T47D (cell line): ENCODE measurements around the gene MYO1H.

Source experiments
- DNase-seq, 2 experiments: peaks; one replicate each; pipeline versions ENCODE4 v3.0.0 to v3.0.0-alpha.2; 2011 to 2012; ENCODE audit warnings: low read depth in 1 of 2, low spot score in 1 of 2
- JUND ChIP-seq: IDR thresholded peaks from 2 replicates; pipeline ENCODE4 v1.6.1; 2012; ENCODE audit warnings: low read depth
- in situ Hi-C: cut with HindIII; loops from 2 replicates; pipeline ENCODE4 v1.10.0; 2016; ENCODE audit warnings: low sequenced_read_pairs, low pct_unique_long_range_greater_than_20kb

MYO1H gene

DNA sequence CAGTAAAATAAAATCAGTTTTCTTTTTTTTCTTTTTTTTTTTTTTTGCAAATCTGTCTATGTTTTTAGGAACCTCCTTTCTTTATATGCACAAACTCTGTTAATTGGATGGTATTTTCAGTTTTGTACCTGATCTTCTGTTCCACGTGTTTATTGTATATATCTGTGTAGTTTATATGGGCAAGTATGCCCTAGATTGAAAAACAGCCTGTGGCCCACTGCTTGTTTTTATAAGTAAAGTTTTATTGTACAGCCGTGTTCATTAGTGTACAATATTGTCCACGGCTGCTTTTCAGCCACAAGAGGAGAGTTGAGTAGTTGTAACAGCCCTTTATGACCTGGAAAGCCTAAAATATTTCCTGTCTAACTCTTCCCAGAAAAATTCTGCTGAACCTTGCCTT lies 18.7 kb upstream of the MYO1H start:
- no peak for TF ChIP-seq JUND
- no peak for DNase-seq
- in situ Hi-C loops: no loop called here

DNA sequence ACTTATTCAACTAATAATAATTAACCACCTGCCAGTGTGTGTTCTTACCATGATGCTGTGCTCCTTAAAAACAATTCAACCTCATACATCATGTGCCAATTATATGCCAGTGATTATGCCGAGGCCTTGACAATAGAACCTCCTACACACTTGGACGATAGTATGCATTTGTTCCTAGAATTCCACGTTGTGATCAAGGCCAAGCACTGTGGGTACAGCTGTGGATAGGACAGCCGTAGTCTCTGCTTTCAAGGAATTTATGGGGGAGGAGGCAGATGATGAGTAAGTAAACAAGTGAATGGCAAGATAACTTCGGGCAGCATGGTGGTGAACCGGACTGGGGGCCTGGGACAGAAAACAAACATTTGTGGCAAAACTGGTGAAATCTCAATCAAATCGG lies 18.0 kb upstream of the MYO1H start:
- no peak for DNase-seq
- in situ Hi-C loops: no loop called here
- no peak for TF ChIP-seq JUND

DNA sequence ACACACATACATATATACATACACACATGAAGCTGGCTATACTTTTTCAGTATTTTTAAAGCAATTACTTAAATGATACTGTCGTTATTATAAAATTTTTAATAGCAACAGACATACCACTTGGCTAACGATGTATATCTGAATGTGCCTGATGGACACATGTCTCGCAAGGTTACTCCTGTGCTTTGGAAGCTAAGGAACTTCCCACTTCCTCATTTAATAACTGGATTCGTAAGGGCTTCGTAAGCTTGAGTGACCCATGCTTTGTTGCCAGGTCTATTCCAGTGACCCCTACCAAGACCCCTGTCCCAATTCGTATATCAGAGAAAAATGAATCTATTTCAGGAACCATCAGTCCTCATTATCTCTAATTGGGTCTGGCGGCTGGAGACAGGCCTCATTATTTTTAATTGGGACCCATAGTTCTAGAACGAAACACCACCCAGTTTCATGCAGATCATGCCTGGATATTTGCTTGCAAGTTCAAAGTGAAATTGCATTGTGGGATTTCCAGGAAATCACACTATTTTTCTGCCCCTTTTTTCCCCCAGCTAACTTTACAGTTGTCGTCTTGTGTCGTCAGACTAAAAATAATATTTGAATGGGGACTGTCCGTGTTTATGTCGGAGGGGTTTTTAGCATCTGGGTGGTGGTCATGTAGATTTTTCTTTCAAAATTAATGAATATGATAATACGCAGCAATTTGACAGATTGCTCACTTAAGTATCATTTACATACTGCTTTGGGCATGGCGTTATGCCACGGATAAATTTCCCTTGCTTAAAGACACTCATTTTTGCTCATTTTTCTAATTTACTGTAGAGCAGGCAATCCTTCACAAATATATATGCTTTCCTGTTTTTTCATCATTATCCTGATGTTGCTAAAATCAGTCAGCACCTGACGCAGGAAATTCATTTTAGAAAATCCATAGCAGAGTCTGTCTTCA lies 17.1 kb upstream of the MYO1H start:
- in situ Hi-C loops: no loop called here
- no peak for TF ChIP-seq JUND
- no peak for DNase-seq

DNA sequence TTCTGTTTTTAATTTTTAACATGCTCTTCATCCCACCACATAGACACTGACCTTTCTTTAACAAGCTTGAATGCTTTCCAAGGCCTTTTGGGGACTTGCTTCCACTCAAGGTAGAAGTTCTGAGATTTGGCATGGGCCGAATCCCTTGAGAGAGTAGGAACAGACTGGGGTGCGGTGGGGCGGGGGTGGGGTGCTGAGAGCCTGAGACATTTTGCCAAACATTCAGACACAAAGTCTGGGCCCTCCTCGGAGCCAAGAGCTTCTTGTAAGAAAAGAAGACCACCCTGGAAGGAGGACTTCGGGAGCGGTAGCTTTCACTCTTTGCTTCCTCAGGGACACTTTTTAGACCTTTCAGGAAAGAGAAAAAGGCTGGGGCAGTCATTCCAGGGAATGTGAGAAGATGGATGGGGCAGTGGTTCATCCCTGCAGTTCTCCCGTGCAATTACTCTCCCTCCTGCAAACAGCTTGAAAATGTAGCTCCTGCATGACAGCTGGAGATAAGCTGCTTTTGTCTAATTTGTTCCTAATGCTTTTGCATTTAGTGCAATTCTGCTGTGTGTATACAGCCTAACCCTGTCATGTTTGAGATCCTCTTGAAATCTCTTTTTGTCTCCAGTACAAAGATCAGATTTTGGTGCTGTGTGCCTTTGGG lies 16.3 kb upstream of the MYO1H start:
- no peak for DNase-seq
- in situ Hi-C loops: no loop called here
- TF ChIP-seq JUND: no peak

DNA sequence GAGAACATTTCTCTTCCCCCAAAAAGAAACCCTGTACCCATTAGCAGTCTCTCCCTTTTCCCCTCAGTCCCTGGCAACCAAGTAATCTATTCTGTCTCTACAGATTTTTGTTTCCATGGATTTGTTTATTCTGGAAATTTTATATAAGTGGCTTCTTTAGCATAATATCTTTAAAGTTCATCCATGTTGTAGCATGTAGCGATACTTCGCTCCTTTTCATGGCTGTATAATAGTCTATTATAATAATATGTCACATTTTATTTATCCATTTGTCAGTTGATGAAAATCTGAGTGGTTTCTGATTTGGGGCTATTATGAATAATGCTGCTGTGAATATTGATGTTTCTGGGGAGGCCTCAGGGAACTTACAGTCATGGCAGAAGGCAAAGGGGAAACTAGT lies 12.8 kb upstream of the MYO1H start:
- TF ChIP-seq JUND: no peak
- DNase-seq: no peak
- in situ Hi-C loops: no loop called here

DNA sequence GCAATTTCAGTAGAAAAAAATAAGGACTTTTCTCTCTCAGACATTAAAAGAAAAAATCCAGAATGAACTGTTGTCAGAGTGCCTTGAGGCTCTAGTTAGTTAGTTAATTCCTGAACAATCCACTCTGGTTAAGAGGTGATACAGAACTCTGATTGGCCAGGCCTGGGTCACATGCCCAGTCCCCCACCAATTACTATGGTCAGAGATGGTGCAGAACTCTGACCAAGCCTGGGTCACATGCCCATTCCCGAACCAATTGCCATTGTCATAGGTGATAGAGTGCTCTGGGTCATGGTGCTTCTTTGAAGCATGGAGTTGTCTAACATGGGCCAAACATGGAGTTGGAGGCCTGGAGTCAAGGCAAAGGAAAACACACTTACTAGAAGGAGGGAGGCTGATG lies 11.1 kb upstream of the MYO1H start:
- no peak for TF ChIP-seq JUND
- DNase-seq: no peak
- in situ Hi-C loops: no loop called here

DNA sequence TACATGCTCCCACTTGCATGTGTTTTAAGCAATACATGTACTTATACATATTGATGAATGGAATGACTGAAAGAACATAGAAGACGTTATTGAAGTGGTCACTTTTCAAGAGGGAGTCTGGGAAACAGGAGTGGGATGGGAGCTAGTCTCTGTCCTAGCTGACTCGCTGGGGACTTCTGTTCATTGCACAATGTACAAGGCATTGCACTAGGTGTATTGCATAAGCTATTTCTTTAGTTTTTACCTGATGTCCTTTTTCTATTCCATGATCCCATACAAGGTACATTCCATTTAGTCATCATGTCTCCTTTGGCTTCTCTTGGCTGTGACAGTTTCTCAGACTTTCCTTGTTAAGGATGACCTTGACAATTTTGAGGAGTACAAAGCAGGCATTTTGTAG lies 4.0 kb upstream of the MYO1H start:
- no peak for DNase-seq
- TF ChIP-seq JUND: no peak
- in situ Hi-C loops: no loop called here

DNA sequence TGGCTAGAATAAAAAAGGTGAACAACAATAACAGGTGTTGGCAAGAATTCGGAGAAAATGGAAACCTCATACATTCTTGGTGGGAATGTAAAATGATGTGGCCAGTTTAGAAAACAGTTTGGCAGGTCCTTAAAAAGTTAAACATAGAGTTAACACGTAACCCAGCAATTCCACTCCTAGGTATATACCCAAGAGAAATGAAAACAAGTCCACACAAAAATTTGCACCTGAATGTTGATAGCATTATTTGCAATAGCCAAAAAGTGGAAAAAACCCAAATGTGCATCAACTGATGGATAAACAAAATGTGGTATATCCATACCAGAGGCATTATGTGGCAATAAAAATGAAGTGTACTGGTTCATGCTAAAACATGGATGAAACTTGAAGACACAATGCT lies 2.3 kb upstream of the MYO1H start:
- in situ Hi-C loops: no loop called here
- no peak for DNase-seq
- TF ChIP-seq JUND: no peak

DNA sequence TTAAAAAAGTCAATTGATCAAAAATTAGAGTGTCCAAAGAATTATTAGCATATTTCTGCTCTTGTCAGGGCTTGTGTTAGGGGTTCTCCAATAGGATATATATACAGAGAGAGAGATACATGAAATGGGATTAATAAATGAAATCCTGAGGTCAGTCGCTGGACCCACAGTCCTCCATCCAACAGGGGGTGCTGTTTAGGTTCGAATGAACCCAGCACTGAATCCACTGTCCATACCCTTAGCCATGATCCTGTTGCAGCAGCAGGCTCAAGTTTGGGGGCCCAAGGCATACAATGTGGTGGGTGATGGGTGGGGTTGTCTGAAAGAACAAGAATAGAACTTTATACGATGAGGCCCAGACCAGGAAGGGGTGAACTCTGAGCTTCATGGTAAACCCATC lies 780 bp upstream of the MYO1H start:
- no peak for DNase-seq
- TF ChIP-seq JUND: no peak
- in situ Hi-C loops: no loop called here

DNA sequence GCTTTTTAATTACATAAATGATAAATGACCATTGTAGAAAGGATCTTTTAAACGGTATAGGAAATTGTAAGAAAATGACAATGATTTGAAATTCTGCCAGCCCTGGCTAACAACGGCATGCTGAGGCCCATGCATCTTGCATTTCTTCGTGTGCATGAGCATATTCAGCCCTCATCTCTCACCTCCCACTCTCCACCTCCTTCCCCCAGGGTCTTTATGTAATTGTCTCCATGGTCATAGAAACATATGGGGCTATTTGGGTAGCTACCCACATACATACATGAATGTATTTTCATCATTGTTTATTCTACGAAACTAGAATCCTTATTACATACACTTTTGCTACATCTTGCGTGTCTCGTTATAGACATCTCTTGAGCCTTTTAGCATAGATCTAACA lies 4.5 kb downstream of the MYO1H start:
- no peak for DNase-seq
- in situ Hi-C loops: no loop called here
- TF ChIP-seq JUND: no peak

DNA sequence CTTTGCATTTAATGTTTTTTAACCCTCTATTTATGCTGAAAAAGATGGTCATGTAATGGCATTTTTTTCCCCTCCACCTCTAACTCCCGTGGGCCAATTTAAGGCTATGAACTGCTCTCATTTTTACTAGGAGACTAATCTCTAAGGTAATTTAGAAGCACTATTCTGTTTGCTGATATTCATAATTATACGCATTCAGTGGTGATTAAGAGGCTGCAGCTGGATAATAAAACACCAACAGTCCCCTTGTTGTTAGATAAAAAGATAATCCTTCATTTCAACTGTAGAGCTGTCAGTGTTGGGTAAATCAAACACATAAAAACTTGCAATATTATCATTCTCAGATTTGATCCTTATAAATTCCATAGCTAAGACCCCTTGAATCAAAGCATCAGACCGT lies 8.9 kb downstream of the MYO1H start:
- no peak for DNase-seq
- in situ Hi-C loops: no loop called here
- no peak for TF ChIP-seq JUND

DNA sequence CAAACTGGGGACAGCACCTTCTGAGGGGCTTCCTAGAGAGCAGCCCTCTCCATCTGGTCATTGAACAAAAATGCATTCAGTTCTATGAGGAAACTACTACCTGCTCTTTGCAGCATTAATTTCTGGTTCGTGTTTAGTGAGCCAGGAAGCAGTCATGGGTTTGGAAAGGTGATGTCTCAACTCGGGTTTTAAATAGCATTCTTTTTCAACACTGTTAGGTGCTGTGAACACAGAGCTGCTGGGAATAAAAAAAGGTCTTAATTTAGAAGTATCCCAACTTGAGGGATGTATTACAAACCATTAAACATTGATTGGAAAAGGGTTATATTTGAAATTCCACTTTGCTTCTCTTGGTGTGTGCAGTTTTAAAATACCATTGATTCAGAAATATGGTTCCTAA lies 9.3 kb downstream of the MYO1H start:
- in situ Hi-C loops: no loop called here
- DNase-seq: no peak
- TF ChIP-seq JUND: no peak

DNA sequence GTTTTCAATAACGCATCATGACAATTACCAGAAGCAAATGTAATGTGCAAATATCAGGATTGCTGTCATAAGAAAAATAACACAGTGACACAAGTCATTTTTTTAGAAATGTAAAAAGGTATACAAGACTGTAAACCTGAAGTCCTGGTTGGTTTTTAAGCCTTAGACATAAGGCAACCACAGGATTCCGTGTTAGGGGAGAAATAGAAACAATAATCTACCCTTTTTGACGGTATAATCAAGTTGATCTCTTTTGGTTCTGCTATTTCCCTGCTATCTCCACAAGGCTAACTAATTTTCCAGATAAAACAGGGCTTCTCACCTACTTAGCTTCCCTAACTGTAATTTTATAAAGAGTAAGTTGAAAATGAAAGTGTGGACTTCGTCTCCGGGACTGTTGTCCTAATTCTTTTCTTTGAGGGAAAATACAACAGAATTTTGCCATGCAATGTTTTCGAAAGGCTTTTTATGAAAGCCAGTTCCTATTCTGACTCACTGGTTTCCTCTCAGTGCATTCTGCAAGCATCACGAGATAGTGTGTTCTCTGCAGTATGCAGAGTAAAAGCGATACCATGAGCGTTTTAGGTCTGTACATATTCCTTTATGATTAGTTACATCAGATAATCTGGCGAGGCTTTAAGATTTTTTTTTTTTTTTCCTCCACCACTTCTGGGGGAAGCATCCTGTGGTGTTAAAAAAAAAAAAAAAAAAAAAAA lies 10.6 kb downstream of the MYO1H start:
- no peak for DNase-seq
- TF ChIP-seq JUND: no peak
- in situ Hi-C loops: no loop called here
